ENCODE measurements around the gene IGF2BP2. TPM values are rescaled to one million over a fixed set of nuclear protein-coding genes. Genes with fewer than 3 reads are reported as not detected.

IGF2BP2 gene
- total RNA-seq, 4 donors from 2014 or later: 3.9 to 13.5 (median 8.1) TPM

DNA sequence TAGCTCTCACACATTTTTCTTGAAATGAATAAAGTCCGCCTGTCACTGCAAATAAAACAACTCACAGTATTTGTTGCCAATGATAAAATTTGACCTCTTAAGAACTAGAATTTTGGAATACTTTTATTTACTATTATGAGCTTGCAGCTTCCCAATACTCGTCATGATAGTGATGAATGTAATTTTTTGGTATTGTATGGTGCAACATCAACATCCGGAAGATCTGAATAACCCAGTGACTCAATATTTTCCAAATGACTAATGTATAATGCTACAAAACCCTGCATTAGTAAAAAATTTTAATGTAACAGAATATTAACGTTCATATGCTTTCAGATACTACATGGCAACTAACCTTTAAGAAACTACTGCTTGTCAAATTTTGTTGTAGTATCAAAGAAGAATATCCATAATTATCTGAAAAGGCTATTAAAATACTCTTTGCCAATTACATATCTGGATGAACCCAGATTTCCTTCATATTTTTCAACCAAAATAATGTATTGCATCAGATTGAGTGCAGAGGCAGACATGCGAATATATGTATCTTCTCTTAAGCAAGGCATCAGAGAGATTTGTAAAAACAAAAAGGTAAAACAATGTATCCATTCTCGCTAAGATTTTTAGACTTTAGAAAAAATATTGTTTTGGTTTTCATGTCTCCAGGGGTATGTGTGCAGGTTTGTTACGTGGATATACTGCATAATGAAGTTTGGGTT, 95.3 kb downstream of the IGF2BP2 start:
- WGBS, 2 donors (ENCODE audit: low coverage in 1 of 2): 68 to 81% methylated on average over 7 of the region's 7 CpGs
- peaks cover 4% of the 10 kb centered on the region for H3K27me3 ChIP-seq
- TF ChIP-seq EP300 (IDR thresholded peaks at IDR 0.05) (no peak), POLR2A (IDR thresholded peaks at IDR 0.05) (no peak), POLR2AphosphoS5 (IDR thresholded peaks at IDR 0.05) (no peak)

DNA sequence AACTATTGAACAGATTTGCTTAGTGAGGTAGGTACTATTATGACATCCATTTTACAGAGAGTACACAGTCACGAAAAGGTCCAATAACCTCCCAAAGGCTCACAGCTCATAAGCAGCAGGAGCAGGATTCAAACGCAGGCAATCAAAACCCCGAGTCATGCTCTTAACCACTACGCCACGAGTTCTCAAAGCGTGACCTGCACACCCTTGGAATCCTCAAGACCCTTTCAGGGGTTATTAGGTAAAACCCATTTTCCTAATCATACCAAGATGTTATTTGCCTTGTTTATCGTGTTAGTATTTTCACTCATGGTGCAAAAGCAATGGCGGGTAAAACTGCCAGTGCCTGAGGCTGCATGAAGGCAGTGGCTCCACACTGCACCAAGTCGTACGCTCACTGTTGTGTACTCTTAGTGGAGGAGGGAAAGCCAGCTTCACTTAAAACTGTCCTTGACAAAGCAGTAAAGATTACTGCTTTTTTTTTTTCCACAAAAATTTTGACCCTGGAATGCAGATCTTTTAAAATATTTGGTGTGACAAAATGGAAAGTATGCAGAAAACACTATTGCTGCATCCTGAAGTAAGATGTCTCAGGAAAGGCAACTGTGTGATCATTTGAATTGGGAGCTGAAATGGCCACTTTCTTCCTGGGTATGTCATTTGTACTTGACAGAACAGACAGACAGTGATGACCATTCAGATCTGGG, 96.1 kb downstream of the IGF2BP2 start:
- TF ChIP-seq, protein P1, sequence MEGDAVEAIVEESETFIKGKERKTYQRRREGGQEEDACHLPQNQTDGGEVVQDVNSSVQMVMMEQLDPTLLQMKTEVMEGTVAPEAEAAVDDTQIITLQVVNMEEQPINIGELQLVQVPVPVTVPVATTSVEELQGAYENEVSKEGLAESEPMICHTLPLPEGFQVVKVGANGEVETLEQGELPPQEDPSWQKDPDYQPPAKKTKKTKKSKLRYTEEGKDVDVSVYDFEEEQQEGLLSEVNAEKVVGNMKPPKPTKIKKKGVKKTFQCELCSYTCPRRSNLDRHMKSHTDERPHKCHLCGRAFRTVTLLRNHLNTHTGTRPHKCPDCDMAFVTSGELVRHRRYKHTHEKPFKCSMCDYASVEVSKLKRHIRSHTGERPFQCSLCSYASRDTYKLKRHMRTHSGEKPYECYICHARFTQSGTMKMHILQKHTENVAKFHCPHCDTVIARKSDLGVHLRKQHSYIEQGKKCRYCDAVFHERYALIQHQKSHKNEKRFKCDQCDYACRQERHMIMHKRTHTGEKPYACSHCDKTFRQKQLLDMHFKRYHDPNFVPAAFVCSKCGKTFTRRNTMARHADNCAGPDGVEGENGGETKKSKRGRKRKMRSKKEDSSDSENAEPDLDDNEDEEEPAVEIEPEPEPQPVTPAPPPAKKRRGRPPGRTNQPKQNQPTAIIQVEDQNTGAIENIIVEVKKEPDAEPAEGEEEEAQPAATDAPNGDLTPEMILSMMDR (IDR thresholded peaks at IDR 0.05): no peak
- TF ChIP-seq POLR2AphosphoS5 (IDR thresholded peaks at IDR 0.05): no peak
- no peak for TF ChIP-seq EP300 (IDR thresholded peaks at IDR 0.05)
- TF ChIP-seq POLR2A (IDR thresholded peaks at IDR 0.05): no peak
- no peak overlapping the region for H3K4me3 ChIP-seq
- no peak overlapping the region for H3K27ac ChIP-seq
- H3K36me3 ChIP-seq: no peaks in the 10 kb centered on the region
- H3K27me3 ChIP-seq: peaks cover 4% of the 10 kb centered on the region
- no peaks in the 10 kb centered on the region for H3K4me1 ChIP-seq
- H3K9me3 ChIP-seq: no peaks in the 10 kb centered on the region
- 87% methylated on average over 3 to 10 of the region's 10 CpGs for WGBS, 2 donors (ENCODE audit: low coverage in 1 of 2)
- ATAC-seq: no peak

More for the DNA sequence above, 95.3 kb downstream of the IGF2BP2 start:
- no peaks in the 10 kb centered on the region for H3K9me3 ChIP-seq
- H3K4me1 ChIP-seq: no peaks in the 10 kb centered on the region
- H3K27ac ChIP-seq: no peak overlapping the region
- H3K4me3 ChIP-seq: no peak overlapping the region
- ATAC-seq: no peak
- no peaks in the 10 kb centered on the region for H3K36me3 ChIP-seq

DNA sequence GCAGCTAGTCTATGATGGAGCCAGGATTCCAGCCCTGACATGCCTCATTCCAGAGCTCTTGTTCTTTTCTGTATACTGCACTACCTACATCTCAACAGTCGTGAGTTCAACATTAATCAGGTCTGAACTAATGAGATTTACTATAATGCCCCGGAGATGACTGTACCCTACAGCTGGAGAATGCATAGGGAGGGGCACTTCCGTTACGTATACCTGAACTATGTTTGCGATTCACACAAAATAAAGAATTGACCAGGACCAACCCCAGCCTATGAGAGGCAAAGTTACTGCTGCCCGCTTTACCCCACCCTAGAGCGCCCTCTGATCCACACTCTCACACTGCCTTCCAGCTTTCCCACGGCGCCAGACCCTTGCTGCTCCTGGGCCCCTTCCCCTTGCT, 97.0 kb downstream of the IGF2BP2 start:
- ATAC-seq: no peak
- H3K4me3 ChIP-seq: no peak overlapping the region
- WGBS, 2 donors (ENCODE audit: low coverage in 1 of 2): 80 to 87% methylated on average over 9 of the region's 9 CpGs
- TF ChIP-seq EP300 (IDR thresholded peaks at IDR 0.05): no peak
- no peak for TF ChIP-seq POLR2A (IDR thresholded peaks at IDR 0.05)
- TF ChIP-seq, protein P1 (IDR thresholded peaks at IDR 0.05): no peak
- TF ChIP-seq POLR2AphosphoS5 (IDR thresholded peaks at IDR 0.05): no peak
- no peaks in the 10 kb centered on the region for H3K9me3 ChIP-seq
- H3K36me3 ChIP-seq: no peaks in the 10 kb centered on the region
- H3K27ac ChIP-seq: no peak overlapping the region
- no peaks in the 10 kb centered on the region for H3K4me1 ChIP-seq
- H3K27me3 ChIP-seq: peaks cover 4% of the 10 kb centered on the region

DNA sequence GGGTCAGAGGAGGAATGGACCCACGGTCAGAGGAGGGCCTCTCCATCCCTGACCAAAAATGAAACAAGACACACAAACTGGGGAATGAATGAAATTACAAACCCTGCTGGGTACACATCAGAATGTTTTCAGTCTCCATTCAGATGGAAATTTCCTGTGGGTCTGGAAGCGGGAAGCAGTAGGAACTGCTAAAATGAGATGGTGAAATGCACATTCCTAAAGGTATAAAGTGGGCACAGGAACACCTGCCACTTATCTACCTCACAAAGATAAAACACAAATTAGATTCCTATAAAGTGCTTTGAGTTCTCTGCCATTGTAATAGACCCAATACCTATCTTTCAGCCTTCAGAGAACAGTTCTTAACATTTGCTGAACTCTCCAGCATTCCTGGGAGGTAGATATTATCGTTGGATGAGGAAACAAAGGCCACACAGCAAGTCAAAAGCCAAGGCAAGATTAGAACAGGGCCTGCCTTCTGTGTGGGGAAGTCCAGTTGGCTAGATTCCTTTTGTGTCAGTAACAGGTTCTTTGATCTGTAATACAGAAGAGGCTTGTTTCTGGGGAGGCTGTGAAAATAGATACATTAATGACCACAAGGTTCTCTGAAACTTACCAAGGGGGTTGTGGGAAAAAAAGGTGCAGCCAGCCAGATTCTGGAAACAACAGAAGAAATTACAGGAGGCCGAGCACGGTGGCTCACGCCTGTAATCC, 98.4 kb downstream of the IGF2BP2 start:
- WGBS, 2 donors (ENCODE audit: low coverage in 1 of 2): 79 to 83% methylated on average over 2 to 4 of the region's 6 CpGs
- Histone ChIP-seq H3K9me3 (no peaks in the 10 kb centered on the region), H3K27me3 (peaks cover 4% of the 10 kb centered on the region), H3K4me1 (no peaks in the 10 kb centered on the region), H3K4me3 (no peak overlapping the region), H3K36me3 (no peaks in the 10 kb centered on the region), H3K27ac (no peak overlapping the region)
- no peak for ATAC-seq
- TF ChIP-seq EP300 (IDR thresholded peaks at IDR 0.05): no peak
- TF ChIP-seq POLR2A (IDR thresholded peaks at IDR 0.05): no peak
- TF ChIP-seq, protein P1 (IDR thresholded peaks at IDR 0.05): no peak
- TF ChIP-seq POLR2AphosphoS5 (IDR thresholded peaks at IDR 0.05): no peak

DNA sequence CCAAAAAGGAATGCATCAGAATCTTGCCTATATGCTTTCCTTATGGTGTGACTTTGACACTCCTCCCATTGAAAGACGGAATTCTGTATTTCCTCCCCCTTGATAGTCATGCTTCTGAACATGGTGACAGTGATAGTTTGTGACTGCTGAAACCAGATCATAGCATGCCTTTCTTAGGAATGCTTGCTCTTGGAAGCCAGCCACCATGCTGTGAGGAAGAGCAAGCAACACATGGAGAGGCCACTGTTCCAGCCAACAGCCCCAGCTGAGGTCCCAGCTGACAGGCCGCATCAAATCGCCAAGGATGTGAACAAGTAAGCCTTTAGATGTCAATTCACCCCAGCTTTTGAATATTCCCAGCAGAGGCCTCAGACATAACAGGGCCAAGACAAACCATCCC, 100.1 kb downstream of the IGF2BP2 start:
- Histone ChIP-seq H3K4me1 (no peaks in the 10 kb centered on the region), H3K9me3 (no peaks in the 10 kb centered on the region), H3K27me3 (no peaks in the 10 kb centered on the region), H3K27ac (no peak overlapping the region), H3K4me3 (no peak overlapping the region), H3K36me3 (no peaks in the 10 kb centered on the region)
- WGBS, 2 donors (ENCODE audit: low coverage in 1 of 2): 73 to 89% methylated on average over 1 to 2 of the region's 3 CpGs
- no peak for ATAC-seq
- no peak for TF ChIP-seq EP300 (IDR thresholded peaks at IDR 0.05)
- no peak for TF ChIP-seq POLR2A (IDR thresholded peaks at IDR 0.05)
- TF ChIP-seq, protein P1 (IDR thresholded peaks at IDR 0.05): no peak
- TF ChIP-seq POLR2AphosphoS5 (IDR thresholded peaks at IDR 0.05): no peak
